ENCODE results near the gene FMO4. TPM values are rescaled to one million over a fixed set of nuclear protein-coding genes. Genes with fewer than 3 reads are reported as not detected.

Gene FMO4
- polyA plus RNA-seq, 1 donor from 2014 or later = not detected

DNA sequence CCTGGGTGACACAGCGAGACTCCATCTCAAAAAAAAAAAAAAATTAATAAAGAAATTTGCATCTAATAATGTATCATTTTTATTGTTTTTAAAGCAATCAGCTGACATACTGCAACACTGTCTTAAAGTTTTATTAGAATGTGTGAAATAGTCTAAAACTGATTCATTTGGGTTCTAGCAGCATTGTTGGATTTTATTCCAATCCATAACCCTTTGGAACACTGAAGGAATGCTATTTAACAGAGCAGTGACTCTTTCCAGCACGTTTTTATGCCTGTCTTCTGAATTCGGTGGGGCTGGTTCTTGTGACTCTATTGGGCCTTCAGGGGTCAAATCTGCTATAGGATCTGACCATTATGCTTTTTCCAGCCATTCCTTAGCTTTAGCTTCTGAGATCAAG is 18.2 kb upstream of the FMO4 start:
- Histone ChIP-seq H3K36me3 (ENCODE audit: insufficient read depth, low read length) (no peaks in the 10 kb centered on the region), H3K9ac (ENCODE audit: low read length) (no peak overlapping the region)

DNA sequence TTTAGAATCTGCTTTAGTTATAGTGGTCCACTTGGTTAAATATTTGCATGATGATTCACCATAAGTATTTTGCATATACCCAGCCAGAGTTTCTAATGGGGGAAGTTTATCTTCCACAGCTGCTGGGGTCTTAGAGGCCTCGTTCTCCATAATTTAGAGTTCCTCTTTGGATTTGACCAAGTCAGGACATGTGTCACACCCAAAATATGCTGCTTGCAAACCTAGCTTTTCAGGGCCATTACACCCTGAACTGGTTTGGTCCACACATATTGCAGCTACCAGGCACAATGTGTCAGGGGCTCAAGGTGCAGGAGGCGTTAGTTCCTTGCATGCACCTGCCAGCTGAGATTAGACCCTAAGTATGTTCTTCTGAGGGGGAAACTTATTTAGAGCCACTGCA is 17.1 kb upstream of the FMO4 start:
- Histone ChIP-seq H3K4me2 (ENCODE audit: low read length) (no peak overlapping the region), H3K36me3 (ENCODE audit: insufficient read depth, low read length) (no peaks in the 10 kb centered on the region), H4K20me1 (ENCODE audit: insufficient read depth) (no peaks in the 10 kb centered on the region), H3K9me2 (ENCODE audit: insufficient read depth, low read length) (no peaks in the 10 kb centered on the region), H3K9ac (ENCODE audit: low read length) (no peak overlapping the region), H3K27me3 (ENCODE audit: insufficient read depth, low read depth, low read length) (no peaks in the 10 kb centered on the region), H3K79me2 (replicated peaks; ENCODE audit: insufficient read depth, low read length) (no peaks in the 10 kb centered on the region), H3K4me3 (ENCODE audit: low read length) (no peak overlapping the region), H2AFZ (ENCODE audit: low read depth, low read length) (no peak overlapping the region), H3F3A (ENCODE audit: insufficient read depth, low read length, poor library complexity, severe bottlenecking) (no peaks in the 10 kb centered on the region), H3K27ac (ENCODE audit: low read length) (no peak overlapping the region), H3K9me3 (ENCODE audit: low read length) (no peaks in the 10 kb centered on the region)
- TF ChIP-seq SMC3 (conservative IDR thresholded peaks at IDR 0.05; ENCODE audit: poor library complexity) (no peak), TAF1 (IDR thresholded peaks at IDR 0.05; ENCODE audit: low read depth) (no peak), EP300 (conservative IDR thresholded peaks at IDR 0.05; ENCODE audit: poor library complexity, severe bottlenecking) (no peak), POLR2AphosphoS5 (IDR thresholded peaks at IDR 0.05) (no peak), RAD21 (conservative IDR thresholded peaks at IDR 0.05) (no peak), EZH2 (IDR thresholded peaks at IDR 0.05; ENCODE audit: borderline replicate concordance, insufficient read depth, low read length, poor library complexity, severe bottlenecking) (no peak), MXI1 (conservative IDR thresholded peaks at IDR 0.05; ENCODE audit: poor library complexity, severe bottlenecking) (no peak)
- TF ChIP-seq, protein P1, sequence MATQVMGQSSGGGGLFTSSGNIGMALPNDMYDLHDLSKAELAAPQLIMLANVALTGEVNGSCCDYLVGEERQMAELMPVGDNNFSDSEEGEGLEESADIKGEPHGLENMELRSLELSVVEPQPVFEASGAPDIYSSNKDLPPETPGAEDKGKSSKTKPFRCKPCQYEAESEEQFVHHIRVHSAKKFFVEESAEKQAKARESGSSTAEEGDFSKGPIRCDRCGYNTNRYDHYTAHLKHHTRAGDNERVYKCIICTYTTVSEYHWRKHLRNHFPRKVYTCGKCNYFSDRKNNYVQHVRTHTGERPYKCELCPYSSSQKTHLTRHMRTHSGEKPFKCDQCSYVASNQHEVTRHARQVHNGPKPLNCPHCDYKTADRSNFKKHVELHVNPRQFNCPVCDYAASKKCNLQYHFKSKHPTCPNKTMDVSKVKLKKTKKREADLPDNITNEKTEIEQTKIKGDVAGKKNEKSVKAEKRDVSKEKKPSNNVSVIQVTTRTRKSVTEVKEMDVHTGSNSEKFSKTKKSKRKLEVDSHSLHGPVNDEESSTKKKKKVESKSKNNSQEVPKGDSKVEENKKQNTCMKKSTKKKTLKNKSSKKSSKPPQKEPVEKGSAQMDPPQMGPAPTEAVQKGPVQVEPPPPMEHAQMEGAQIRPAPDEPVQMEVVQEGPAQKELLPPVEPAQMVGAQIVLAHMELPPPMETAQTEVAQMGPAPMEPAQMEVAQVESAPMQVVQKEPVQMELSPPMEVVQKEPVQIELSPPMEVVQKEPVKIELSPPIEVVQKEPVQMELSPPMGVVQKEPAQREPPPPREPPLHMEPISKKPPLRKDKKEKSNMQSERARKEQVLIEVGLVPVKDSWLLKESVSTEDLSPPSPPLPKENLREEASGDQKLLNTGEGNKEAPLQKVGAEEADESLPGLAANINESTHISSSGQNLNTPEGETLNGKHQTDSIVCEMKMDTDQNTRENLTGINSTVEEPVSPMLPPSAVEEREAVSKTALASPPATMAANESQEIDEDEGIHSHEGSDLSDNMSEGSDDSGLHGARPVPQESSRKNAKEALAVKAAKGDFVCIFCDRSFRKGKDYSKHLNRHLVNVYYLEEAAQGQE (IDR thresholded peaks at IDR 0.05; ENCODE audit: borderline replicate concordance) = no peak
- TF ChIP-seq, protein P2, sequence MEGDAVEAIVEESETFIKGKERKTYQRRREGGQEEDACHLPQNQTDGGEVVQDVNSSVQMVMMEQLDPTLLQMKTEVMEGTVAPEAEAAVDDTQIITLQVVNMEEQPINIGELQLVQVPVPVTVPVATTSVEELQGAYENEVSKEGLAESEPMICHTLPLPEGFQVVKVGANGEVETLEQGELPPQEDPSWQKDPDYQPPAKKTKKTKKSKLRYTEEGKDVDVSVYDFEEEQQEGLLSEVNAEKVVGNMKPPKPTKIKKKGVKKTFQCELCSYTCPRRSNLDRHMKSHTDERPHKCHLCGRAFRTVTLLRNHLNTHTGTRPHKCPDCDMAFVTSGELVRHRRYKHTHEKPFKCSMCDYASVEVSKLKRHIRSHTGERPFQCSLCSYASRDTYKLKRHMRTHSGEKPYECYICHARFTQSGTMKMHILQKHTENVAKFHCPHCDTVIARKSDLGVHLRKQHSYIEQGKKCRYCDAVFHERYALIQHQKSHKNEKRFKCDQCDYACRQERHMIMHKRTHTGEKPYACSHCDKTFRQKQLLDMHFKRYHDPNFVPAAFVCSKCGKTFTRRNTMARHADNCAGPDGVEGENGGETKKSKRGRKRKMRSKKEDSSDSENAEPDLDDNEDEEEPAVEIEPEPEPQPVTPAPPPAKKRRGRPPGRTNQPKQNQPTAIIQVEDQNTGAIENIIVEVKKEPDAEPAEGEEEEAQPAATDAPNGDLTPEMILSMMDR (IDR thresholded peaks at IDR 0.05; ENCODE audit: poor library complexity, severe bottlenecking) = no peak

More for the DNA sequence above, 18.2 kb upstream of the FMO4 start:
- Histone ChIP-seq H3K79me2 (replicated peaks; ENCODE audit: insufficient read depth, low read length) (no peaks in the 10 kb centered on the region), H3K9me2 (ENCODE audit: insufficient read depth, low read length) (no peaks in the 10 kb centered on the region), H3F3A (ENCODE audit: insufficient read depth, low read length, poor library complexity, severe bottlenecking) (no peaks in the 10 kb centered on the region), H3K27me3 (ENCODE audit: insufficient read depth, low read depth, low read length) (no peaks in the 10 kb centered on the region), H3K9me3 (ENCODE audit: low read length) (no peaks in the 10 kb centered on the region), H4K20me1 (ENCODE audit: insufficient read depth) (no peaks in the 10 kb centered on the region), H3K27ac (ENCODE audit: low read length) (no peak overlapping the region), H2AFZ (ENCODE audit: low read depth, low read length) (no peak overlapping the region), H3K4me2 (ENCODE audit: low read length) (no peak overlapping the region), H3K4me3 (ENCODE audit: low read length) (no peak overlapping the region)
- TF ChIP-seq, protein P1 (IDR thresholded peaks at IDR 0.05; ENCODE audit: borderline replicate concordance) = no peak
- TF ChIP-seq, protein P2 (IDR thresholded peaks at IDR 0.05; ENCODE audit: poor library complexity, severe bottlenecking) = no peak
- TF ChIP-seq EP300 (conservative IDR thresholded peaks at IDR 0.05; ENCODE audit: poor library complexity, severe bottlenecking) (no peak), POLR2AphosphoS5 (IDR thresholded peaks at IDR 0.05) (no peak), MXI1 (conservative IDR thresholded peaks at IDR 0.05; ENCODE audit: poor library complexity, severe bottlenecking) (no peak), TAF1 (IDR thresholded peaks at IDR 0.05; ENCODE audit: low read depth) (no peak), SMC3 (conservative IDR thresholded peaks at IDR 0.05; ENCODE audit: poor library complexity) (no peak)
